ENCODE results near the gene ANAPC2.

GRCh38 chr9:137230705-137231371 lies 42.5 kb upstream of the ANAPC2 start, which contains the start of gene SLC34A3:
- TF ChIP-seq CTCF (IDR thresholded peaks at IDR 0.05) (no peak), POLR2A (IDR thresholded peaks at IDR 0.05) (no peak)
